ENCODE results near the gene KRTAP22-1.

Gene KRTAP22-1

DNA sequence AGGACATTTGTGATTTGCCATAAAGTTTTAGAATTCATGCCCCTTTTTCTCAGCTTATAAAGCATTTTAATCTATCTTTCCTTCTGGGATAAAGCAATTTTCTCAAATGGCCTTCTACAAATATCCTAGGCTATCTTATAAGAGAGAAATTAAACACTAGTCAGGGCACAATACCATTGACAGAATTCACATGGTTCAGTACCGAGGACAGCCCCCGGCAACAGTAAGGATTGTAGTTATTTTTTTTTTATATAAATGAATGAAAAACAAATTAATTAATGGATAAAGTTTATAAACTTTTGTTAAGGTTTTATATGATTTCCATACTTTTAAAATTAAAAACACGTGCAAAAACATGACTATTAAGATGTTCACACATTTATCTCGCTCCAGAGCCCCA lies 27.2 kb downstream of the KRTAP22-1 start:
- no peak for DNase-seq

GRCh38 chr21:30629200-30629599 lies 28.3 kb downstream of the KRTAP22-1 start:
- DNase-seq, result no peak

GRCh38 chr21:30634906-30635305 lies 34.0 kb downstream of the KRTAP22-1 start, which contains the start of gene KRTAP20-2:
TSS of gene KRTAP20-2 (plus strand) at chr21:30635206. CDS start at chr21:30635264, 58 bp downstream.
- no peak for DNase-seq

GRCh38 chr21:30638686-30639085 lies 37.8 kb downstream of the KRTAP22-1 start:
- DNase-seq, result no peak

DNA sequence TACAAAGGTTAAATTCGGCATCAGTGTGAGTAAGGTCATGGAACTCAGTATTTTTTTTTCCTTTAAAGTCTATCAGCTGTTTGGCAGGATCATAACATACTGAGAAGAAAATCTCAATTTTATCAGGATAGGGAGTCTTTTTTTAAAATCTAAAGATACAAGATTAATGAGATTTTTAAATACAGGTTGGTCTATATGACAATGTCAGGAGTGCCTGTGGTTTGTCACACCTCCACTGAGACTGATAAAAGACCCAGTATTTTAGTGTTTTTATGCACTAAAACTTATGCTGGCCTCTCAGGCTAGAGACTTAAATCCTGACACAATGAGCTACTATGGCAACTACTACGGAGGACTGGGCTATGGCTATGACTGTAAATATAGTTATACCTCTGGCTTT lies 41.7 kb downstream of the KRTAP22-1 start, which contains the start of gene KRTAP20-3:
Gene KRTAP20-3 (plus strand): TSS at position 301 of the 400 bp plus-strand sequence.
- no peak for DNase-seq

DNA sequence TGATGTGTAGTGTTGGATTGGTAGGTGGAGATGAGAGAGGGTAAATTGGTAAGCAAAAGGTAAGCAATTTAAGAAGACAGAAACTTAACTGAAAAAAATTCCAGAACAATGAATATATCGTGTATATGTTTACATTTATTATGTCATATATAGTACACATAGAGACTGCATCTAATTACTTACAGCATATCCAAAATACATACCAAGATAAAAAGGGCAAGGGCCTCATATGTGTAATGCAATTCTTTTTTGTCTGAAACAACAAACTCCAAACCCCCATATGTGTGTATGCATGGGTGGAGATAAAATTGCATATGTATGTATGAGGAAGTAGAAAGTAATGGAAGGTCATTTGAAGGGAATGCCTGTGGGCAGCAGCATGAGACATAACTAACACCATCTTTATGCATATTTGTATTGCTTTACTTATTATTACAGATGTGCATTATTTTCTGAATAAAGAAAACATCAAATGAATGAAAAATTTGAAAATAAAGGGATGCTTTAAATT lies 46.1 kb downstream of the KRTAP22-1 start:
- no peak for DNase-seq
